GM23338 (cell line): ENCODE measurements around the gene BCAS3. TPM values are rescaled to one million over a fixed set of nuclear protein-coding genes. Genes with fewer than 3 reads are reported as not detected.

Experiments
- ATAC-seq: fragments of 200-7000 bp; cut with Tn5 transposase; 3 replicates; pipeline ENCODE4 v1.9.1; 2020
- DNase-seq: peaks from one replicate; pipeline ENCODE4 v3.0.0-alpha.2; 2015; ENCODE audit warnings: low spot score
- H2AFZ ChIP-seq: fragments of 200-600 bp; sonication (generic); 2 replicates; pipeline ENCODE4 v1.8.0; 2016; ENCODE audit warnings: antibody characterized with exemption, mild to moderate bottlenecking, moderate library complexity
- H3F3A ChIP-seq: fragments of 200-600 bp; sonication (generic); replicated peaks from 2 replicates; pipeline ENCODE4 v1.8.0; 2017; ENCODE audit warnings: antibody characterized with exemption, mixed run types, low read depth
- H3K27ac ChIP-seq: fragments of 200-600 bp; sonication (generic); 2 replicates; pipeline ENCODE4 v1.6.1; 2016; ENCODE audit warnings: low read depth
- H3K27me3 ChIP-seq: fragments of 200-600 bp; sonication (generic); 2 replicates; pipeline ENCODE4 v1.8.0; 2016; ENCODE audit warnings: mild to moderate bottlenecking, mixed run types, moderate library complexity; ENCODE audit not compliant: insufficient read depth
- H3K36me3 ChIP-seq: fragments of 200-600 bp; sonication (generic); 2 replicates; pipeline ENCODE4 v1.8.0; 2016; ENCODE audit warnings: mild to moderate bottlenecking; ENCODE audit not compliant: insufficient read depth
- H3K4me1 ChIP-seq: fragments of 200-600 bp; sonication (generic); 2 replicates; pipeline ENCODE4 v1.8.0; 2016; ENCODE audit warnings: mild to moderate bottlenecking, moderate library complexity; ENCODE audit not compliant: insufficient read depth
- H3K4me2 ChIP-seq: fragments of 200-600 bp; sonication (generic); 2 replicates; pipeline ENCODE4 v1.7.1; 2017; ENCODE audit warnings: mixed run types
- H3K4me3 ChIP-seq: fragments of 200-600 bp; sonication (generic); 2 replicates; pipeline ENCODE4 v1.6.1; 2016; ENCODE audit warnings: mixed run types
- H3K79me2 ChIP-seq: fragments of 200-600 bp; sonication (generic); replicated peaks from 2 replicates; pipeline ENCODE4 v1.8.0; 2017; ENCODE audit warnings: mild to moderate bottlenecking; ENCODE audit not compliant: insufficient read depth
- H3K9me2 ChIP-seq: fragments of 200-600 bp; sonication (generic); 2 replicates; pipeline ENCODE4 v1.8.0; 2017; ENCODE audit not compliant: insufficient read depth
- H4K20me1 ChIP-seq: fragments of 200-600 bp; sonication (generic); replicated peaks from 2 replicates; pipeline ENCODE4 v1.8.0; 2017; ENCODE audit warnings: mild to moderate bottlenecking; ENCODE audit not compliant: insufficient read depth
- H3K27ac Mint-ChIP-seq: 2 replicates; pipeline ENCODE4 v1.8.0; 2020; ENCODE audit warnings: inconsistent platforms, mild to moderate bottlenecking, moderate library complexity, mixed read lengths
- H3K27me3 Mint-ChIP-seq: 3 replicates; pipeline ENCODE4 v1.8.0; 2022; ENCODE audit warnings: low read depth, mild to moderate bottlenecking, moderate library complexity, mixed read lengths, inconsistent platforms; ENCODE audit not compliant: insufficient read depth, poor library complexity
- H3K36me3 Mint-ChIP-seq: 3 replicates; pipeline ENCODE4 v1.8.0; 2021; ENCODE audit warnings: low read depth, mild to moderate bottlenecking, inconsistent platforms, moderate library complexity, mixed read lengths
- H3K4me1 Mint-ChIP-seq: 3 replicates; pipeline ENCODE4 v1.8.0; 2020; ENCODE audit warnings: mild to moderate bottlenecking, inconsistent platforms, mixed read lengths
- H3K4me3 Mint-ChIP-seq: 3 replicates; pipeline ENCODE4 v1.8.0; 2021; ENCODE audit warnings: moderate library complexity, mild to moderate bottlenecking, inconsistent platforms, mixed read lengths
- H3K9me3 Mint-ChIP-seq: 3 replicates; pipeline ENCODE4 v1.8.0; 2020; ENCODE audit warnings: moderate library complexity, mild to moderate bottlenecking, inconsistent platforms, mixed read lengths
- CREB1 ChIP-seq: fragments of 250-450 bp; sonication (Bioruptor Pico); IDR thresholded peaks from 2 replicates; pipeline ENCODE4 v1.5.0; 2020; ENCODE audit warnings: low read depth, mild to moderate bottlenecking, moderate library complexity
- CTCF ChIP-seq, 2 experiments: fragments of 200-600 bp in 1 of 2; sonication (generic) in 1 of 2; conservative IDR thresholded peaks; 2 replicates each; pipeline versions ENCODE4 v1.5.1 to v1.6.1; 2016 to 2017; ENCODE audit warnings: antibody characterized with exemption in 2 of 2, low read depth in 2 of 2, mild to moderate bottlenecking in 2 of 2, moderate library complexity in 1 of 2
- ETS1 ChIP-seq: IDR thresholded peaks from 2 replicates; pipeline ENCODE4 v1.6.1; 2016; ENCODE audit warnings: antibody characterized with exemption
- EZH2 ChIP-seq: fragments of 200-600 bp; sonication (generic); IDR thresholded peaks from one replicate; pipeline ENCODE4 v1.8.0; 2017; ENCODE audit warnings: antibody characterized with exemption, mild to moderate bottlenecking, low read depth; ENCODE audit not compliant: unreplicated experiment
- EZH2phosphoT487 ChIP-seq: fragments of 200-600 bp; sonication (generic); IDR thresholded peaks from one replicate; pipeline ENCODE4 v1.8.1; 2018; ENCODE audit warnings: antibody characterized with exemption; ENCODE audit not compliant: unreplicated experiment
- JUNB ChIP-seq: IDR thresholded peaks from one replicate; pipeline ENCODE4 v1.6.1; 2016; ENCODE audit warnings: antibody characterized with exemption; ENCODE audit not compliant: unreplicated experiment
- NANOG ChIP-seq: IDR thresholded peaks from 2 replicates; pipeline ENCODE4 v1.6.1; 2016; ENCODE audit warnings: antibody characterized with exemption, borderline replicate concordance
- POLR2AphosphoS5 ChIP-seq: IDR thresholded peaks from 2 replicates; pipeline ENCODE4 v1.6.1; 2016; ENCODE audit warnings: antibody characterized with exemption, low read depth
- REST ChIP-seq: IDR thresholded peaks from one replicate; pipeline ENCODE4 v1.6.1; 2018; ENCODE audit warnings: antibody characterized with exemption; ENCODE audit not compliant: unreplicated experiment
- STAT1 ChIP-seq: IDR thresholded peaks from one replicate; pipeline ENCODE4 v1.6.1; 2016; ENCODE audit warnings: antibody characterized with exemption; ENCODE audit not compliant: unreplicated experiment
- ZNF114 ChIP-seq: fragments of 250-450 bp; sonication (Bioruptor Pico); IDR thresholded peaks from 2 replicates; pipeline ENCODE4 v1.5.0; 2020; ENCODE audit warnings: mild to moderate bottlenecking, moderate library complexity
- ZNF331 ChIP-seq: fragments of 250-450 bp; sonication (Bioruptor Pico); IDR thresholded peaks from 2 replicates; pipeline ENCODE4 v1.5.0; 2020; ENCODE audit warnings: low read depth, mild to moderate bottlenecking, moderate library complexity
- ZNF462 ChIP-seq: fragments of 250-450 bp; sonication (Bioruptor Pico); IDR thresholded peaks from 2 replicates; pipeline ENCODE4 v1.5.0; 2020; ENCODE audit warnings: mild to moderate bottlenecking, moderate library complexity
- polyA plus RNA-seq: library from polyadenylated mRNA; unstranded; fragments of >200 nt; fragmentation: Nextera tagmentation; extraction: Ambion mirVana; gene quantifications from 2 replicates; pipeline ENCODE4 v1.2.1, GENCODE V29; 2016
- total RNA-seq: library from RNA; depleted of rRNA; stranded (reverse); fragments of >200 nt; shearing (Covaris generic); gene quantifications from 2 replicates; pipeline ENCODE4 v1.2.3, GENCODE V29; 2014

Gene BCAS3
- total and polyA plus RNA-seq, 2 experiments from 2014 or later: 8.2 to 28.0 TPM

- no peaks in the 10 kb centered on the region for H4K20me1 ChIP-seq
- H3K9me3 Mint-ChIP-seq: no peaks in the 10 kb centered on the region
Measured at GRCh38 chr17:60993497-60993896, 315.8 kb downstream of the BCAS3 start.

More at GRCh38 chr17:60993497-60993896, 315.8 kb downstream of the BCAS3 start:
- DNase-seq (no peak), ATAC-seq (no peak)
- Mint-ChIP-seq H3K27me3 (no peaks in the 10 kb centered on the region), H3K4me3 (no peak overlapping the region), H3K36me3 (no peaks in the 10 kb centered on the region), H3K4me1 (no peaks in the 10 kb centered on the region), H3K27ac (no peak overlapping the region)
- H3K4me3 ChIP-seq: no peak overlapping the region
- no peaks in the 10 kb centered on the region for H3K36me3 ChIP-seq
- no peaks in the 10 kb centered on the region for H3F3A ChIP-seq
- H3K9me2 ChIP-seq: no peaks in the 10 kb centered on the region
- no peaks in the 10 kb centered on the region for H3K79me2 ChIP-seq
- H2AFZ ChIP-seq: no peak overlapping the region
- H3K4me1 ChIP-seq: no peaks in the 10 kb centered on the region
- no peak overlapping the region for H3K27ac ChIP-seq
- no peak for TF ChIP-seq ZNF462 (CRISPR knock-in tag)
- TF ChIP-seq STAT1: no peak
- no peak for TF ChIP-seq ETS1
- TF ChIP-seq EZH2: no peak
- no peak for TF ChIP-seq CREB1 (CRISPR knock-in tag)
- no peak for TF ChIP-seq REST
- no peak for TF ChIP-seq JUNB
- no peak for TF ChIP-seq CTCF (conservative IDR thresholded peaks at IDR 0.05; ENCODE audit: low read depth in 2 of 2)
- no peak for TF ChIP-seq ZNF331 (CRISPR knock-in tag)
- TF ChIP-seq EZH2phosphoT487: no peak
- TF ChIP-seq NANOG: no peak
- no peak for TF ChIP-seq ZNF114 (CRISPR knock-in tag)
- no peak for TF ChIP-seq POLR2AphosphoS5
- H3K27me3 ChIP-seq: no peaks in the 10 kb centered on the region
- H3K4me2 ChIP-seq: no peak overlapping the region
